DMS153 treated with DMSO at 0.1 percent for 48 hours (cell line): ENCODE measurements around the gene SMIM15.

Source experiments
- DNase-seq: peaks from one replicate; lab custom pipeline; 2025; ENCODE audit not compliant: unreplicated experiment; lab: John Stamatoyannopoulos, UW

The SMIM15 gene

GRCh38 chr5:61160497-61160896, 1.8 kb downstream of the SMIM15 start:
- DNase-seq, result no peak

DNA sequence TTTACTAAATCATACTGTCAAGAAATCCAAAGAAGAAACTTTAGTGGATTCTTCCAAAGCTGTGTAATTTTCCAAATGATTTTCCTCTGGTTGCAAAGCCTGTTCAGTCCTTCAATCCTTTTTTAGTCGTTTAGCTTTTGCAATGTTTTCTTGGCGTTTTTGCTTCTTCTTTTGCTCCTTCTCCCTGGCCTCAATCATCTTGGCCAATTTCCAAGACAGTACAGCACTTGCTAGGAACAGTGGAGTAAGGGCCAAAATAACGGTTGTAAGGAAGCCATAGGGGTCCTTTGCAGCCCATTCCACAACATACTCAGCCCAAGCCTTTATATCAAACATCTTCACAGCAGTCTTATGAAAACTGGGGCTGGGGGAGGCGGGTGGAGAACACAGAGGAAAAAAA, 2.4 kb downstream of the SMIM15 start:
- DNase-seq, result no peak

- DNase-seq, result no peak
Observed at GRCh38 chr5:61159070-61159469, 3.2 kb downstream of the SMIM15 start.

DNA sequence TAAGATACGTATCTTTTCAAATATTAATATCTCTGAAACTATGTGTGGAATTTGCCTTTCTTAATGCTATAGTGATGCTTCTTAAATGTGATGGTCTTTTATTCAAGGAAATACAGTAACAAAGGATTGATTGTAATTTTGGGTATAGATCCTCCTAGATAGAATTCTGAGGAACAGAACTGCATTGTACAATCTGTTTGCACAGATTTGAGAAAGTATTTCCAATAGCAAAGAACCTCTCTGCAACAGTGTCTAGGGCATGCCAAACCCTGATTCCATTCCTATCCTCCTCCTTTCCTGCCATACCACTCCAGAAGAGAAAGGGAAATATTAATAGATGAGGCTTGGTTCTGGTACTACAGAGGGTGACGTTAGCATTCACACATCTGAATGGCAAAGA, 10.4 kb downstream of the SMIM15 start:
- no peak for DNase-seq

DNA sequence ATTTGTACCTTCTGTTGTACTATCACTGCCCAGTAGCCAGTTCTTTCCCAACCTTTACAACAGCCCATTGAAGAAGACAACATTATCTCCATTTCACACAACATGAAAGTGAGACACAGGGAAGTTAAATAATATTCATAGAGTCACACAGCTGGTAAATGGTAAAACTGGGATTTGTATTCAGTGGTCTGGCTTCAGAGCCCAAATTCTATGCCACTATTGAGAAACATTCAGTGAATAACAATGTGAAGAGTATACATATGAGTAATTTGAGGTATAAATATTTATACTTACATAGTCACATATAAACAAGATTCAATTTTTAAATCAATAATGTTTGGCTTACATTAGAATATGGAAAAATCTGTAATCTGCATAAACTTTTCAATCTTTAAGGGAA, 13.8 kb downstream of the SMIM15 start:
- DNase-seq, result no peak

- no peak for DNase-seq
Observed at GRCh38 chr5:61142811-61143210, 19.5 kb downstream of the SMIM15 start.

DNA sequence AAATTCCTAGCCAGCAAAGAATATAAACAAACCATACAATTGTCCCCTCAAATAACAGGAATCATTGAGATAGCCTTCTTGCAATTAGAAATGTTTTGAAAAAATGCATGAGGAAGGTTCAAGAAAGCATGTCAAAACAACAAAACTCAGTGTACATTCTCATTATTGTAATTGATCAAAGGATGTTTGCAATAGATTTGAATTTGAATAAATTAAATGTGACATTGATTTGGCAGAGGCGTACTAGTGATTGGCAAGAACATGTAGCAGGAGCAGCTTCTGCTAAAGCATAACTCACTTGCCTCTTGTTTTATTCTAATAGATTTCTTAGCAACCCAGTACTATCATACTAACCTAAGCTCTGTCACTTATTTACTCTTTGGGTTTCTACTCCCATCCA, 19.9 kb downstream of the SMIM15 start:
- no peak for DNase-seq

DNA sequence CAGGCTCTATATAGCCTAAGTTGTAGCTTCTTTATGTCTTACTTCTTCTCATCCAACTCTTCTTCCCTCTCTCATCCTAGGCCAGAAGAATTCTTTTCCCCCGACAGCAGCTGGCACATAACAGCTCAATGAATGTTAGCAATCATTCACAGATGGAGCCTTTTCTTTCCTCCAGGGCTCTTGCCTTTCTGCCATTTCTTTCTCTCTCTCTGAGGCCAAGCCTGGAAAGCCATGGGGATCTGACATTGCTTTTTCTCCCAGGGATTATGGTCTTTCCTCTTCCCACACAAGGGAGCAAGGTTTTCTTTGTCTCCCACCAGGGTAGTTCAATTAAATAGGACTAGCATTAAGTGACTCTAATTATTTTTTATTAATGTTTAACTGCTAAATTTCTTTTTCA, 20.5 kb downstream of the SMIM15 start:
- DNase-seq, result no peak

DNA sequence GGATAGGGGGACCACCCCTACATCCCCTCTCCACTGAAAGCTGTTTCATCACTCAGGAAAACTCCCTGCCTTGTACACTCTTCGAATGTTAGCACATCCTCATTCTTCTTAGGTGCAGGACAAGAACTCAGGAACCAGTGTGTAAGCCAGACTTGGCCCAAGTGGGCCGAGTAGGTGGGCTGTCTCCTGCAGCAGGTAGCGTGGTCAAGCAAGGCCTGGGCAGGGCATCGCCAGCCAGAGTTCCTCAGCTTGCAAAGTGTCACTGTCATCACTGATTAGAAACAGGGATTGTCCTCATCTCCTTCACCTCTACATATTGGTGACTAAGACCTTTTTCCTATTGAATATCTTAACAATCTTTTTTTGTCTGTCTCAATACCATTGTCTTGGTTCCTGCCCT, 22.3 kb downstream of the SMIM15 start:
- no peak for DNase-seq

DNA sequence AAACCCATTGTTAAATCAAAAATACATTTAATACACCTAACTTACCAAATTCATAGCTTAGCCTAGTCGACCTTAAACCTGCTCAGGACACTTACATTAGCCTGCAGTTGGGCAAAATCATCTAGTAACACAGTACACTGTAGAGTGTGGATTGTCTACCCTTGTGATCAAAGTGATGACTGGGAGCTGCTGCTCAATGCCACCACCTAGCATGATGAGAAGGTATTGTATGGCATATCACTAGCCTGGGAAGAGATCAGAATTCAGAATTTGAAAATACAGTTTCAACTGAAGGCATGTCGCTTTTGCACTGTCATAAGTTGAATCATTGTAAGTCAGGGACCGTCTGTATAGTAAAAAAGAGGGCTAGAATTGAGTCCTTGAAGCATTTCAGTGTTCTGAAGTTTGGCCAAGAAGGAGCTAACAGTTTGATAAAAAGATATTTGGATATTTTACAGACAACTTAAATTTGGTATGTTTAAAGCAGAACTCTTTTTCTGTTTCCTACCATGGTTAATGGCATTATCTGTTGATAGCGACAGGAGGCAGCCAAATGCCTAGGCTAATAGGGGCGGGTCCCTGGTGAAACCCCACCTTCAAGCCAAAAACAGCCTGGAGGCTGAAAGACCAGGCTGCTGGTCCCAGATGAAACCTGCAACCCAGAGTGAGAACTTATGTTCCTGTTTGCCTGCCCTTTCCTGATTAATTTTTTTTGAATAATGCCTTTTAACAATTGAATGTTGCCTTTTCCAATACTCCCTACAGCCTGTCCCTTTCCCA, 23.0 kb downstream of the SMIM15 start:
- no peak for DNase-seq

- no peak for DNase-seq
Observed at GRCh38 chr5:61137835-61138234, 24.4 kb downstream of the SMIM15 start.

DNA sequence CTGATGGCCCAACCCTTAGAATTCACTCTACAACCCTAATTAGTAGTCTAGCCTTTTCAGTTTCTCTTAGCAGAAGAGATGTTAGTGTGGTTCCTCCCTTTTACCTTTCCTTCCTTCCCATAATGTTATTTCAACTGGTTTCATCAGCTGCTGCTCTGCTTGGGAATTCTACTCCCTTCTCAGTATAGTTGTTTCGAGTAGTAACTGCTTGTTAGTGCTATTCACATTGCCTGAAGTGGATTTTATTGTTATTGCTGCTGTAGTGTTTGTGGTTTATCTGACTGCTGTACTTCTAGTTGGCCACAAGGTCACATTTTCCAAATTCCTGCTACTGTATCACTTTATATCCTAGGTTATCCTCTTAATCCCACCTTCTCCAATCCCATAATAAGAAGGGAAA, 29.7 kb downstream of the SMIM15 start:
- DNase-seq, result no peak

- DNase-seq, result no peak
Observed at GRCh38 chr5:61130289-61130688, 32.0 kb downstream of the SMIM15 start.

- DNase-seq, result no peak
Observed at GRCh38 chr5:61123145-61123544, 39.1 kb downstream of the SMIM15 start.

- DNase-seq, result no peak
Observed at GRCh38 chr5:61120534-61120933, 41.7 kb downstream of the SMIM15 start.

- DNase-seq, result no peak
Observed at GRCh38 chr5:61119066-61119465, 43.2 kb downstream of the SMIM15 start.

DNA sequence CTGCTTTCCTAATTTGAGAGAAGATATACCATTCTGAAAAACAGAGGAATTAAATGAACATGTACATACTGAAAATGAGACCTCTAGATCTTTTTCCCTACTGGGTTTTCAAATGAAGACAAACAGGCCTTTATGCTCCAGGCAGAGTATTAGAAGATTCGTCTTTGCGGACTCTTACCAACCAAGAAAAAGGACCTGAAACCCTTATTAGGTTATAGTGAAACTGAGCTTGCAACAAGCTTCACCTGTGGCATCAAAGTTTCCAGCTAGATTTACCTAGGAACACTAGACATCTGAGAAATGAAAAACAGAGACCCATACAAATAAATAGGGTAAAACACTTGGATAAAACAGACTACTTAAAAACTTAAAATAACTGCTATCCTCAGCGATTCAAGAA, 46.3 kb downstream of the SMIM15 start:
- no peak for DNase-seq

DNA sequence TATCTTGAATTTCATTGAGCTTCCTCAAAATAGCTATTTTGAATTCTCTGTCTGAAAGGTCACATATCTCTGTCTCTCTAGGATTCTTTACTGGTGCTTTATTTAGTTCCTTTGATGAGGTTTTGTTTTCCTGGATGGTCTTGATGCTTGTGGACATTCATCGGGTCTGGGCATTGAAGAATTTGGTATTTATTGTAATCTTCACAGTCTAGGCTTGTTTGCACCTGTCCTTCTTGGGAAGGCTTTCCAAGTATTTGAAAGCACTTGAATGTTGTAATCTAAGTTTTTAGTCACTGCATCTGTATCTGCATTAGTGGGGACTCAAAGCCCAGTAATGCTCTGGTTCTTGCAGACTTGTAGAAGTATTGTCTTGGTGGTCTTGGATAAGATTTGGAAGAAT, 47.8 kb downstream of the SMIM15 start:
- DNase-seq, result no peak
